H1 (cell line): ENCODE measurements around the gene CALM1. TPM values are rescaled to one million over a fixed set of nuclear protein-coding genes. Genes with fewer than 3 reads are reported as not detected.
"Not testable (repeated sequence)": the region's sequence is repeated elsewhere in the genome, so short reads cannot be mapped to it uniquely, and the experiment has no call there.

Experiments
- CTCF ChIA-PET: fragments of 300-600 bp; sonication (Branson Sonifier 250); formaldehyde crosslinking; loops from one replicate; lab custom pipeline; 2021; ENCODE audit not compliant: partially characterized antibody; lab: Charles Lee
- POLR2A ChIA-PET: fragments of 300-600 bp; sonication (Branson Sonifier 250); formaldehyde crosslinking; loops from one replicate; lab custom pipeline; 2021; ENCODE audit warnings: inconsistent platforms; ENCODE audit not compliant: partially characterized antibody; lab: Charles Lee
- DNase-seq, 2 experiments: peaks; one replicate each; pipeline versions ENCODE4 v3.0.0 to v3.0.0-alpha.2; 2010 to 2022; ENCODE audit warnings: low spot score in 2 of 2, low read depth in 1 of 2, mixed read lengths in 1 of 2
- FAIRE-seq: peaks from 2 replicates; lab custom pipeline; 2011; peaks lifted over from hg19 to GRCh38; lab: Jason Lieb, UNC
- H2AFZ ChIP-seq: 2 replicates; pipeline ENCODE4 v1.8.1; 2012; ENCODE audit warnings: low read length, inconsistent platforms
- H2AK5ac ChIP-seq: 2 replicates; pipeline ENCODE4 v1.6.1; 2013; ENCODE audit warnings: low read depth, low read length
- H2BK120ac ChIP-seq: replicated peaks from 2 replicates; pipeline ENCODE3; 2013; ENCODE audit warnings: low read depth, low read length, inconsistent platforms
- H2BK12ac ChIP-seq: 2 replicates; pipeline ENCODE4 v1.6.1; 2013; ENCODE audit warnings: low read depth, low read length
- H2BK15ac ChIP-seq: 2 replicates; pipeline ENCODE4 v1.6.1; 2013; ENCODE audit warnings: low read length
- H2BK20ac ChIP-seq: 2 replicates; pipeline ENCODE4 v1.6.1; 2013; ENCODE audit warnings: low read length
- H2BK5ac ChIP-seq: 2 replicates; pipeline ENCODE4 v1.6.1; 2013; ENCODE audit warnings: low read depth, low read length
- H3K14ac ChIP-seq: 2 replicates; pipeline ENCODE4 v1.6.1; 2013; ENCODE audit warnings: inconsistent platforms; ENCODE audit not compliant: insufficient read length
- H3K18ac ChIP-seq: 2 replicates; pipeline ENCODE4 v1.6.1; 2013; ENCODE audit warnings: low read length; ENCODE audit errors: extremely low read depth
- H3K23ac ChIP-seq: 2 replicates; pipeline ENCODE4 v1.6.1; 2013; ENCODE audit warnings: inconsistent platforms; ENCODE audit not compliant: insufficient read length
- H3K23me2 ChIP-seq: 2 replicates; pipeline ENCODE4 v1.6.1; 2013; ENCODE audit warnings: low read depth, low read length
- H3K27ac ChIP-seq: 2 replicates; pipeline ENCODE4 v1.6.1; 2011; ENCODE audit warnings: low read depth, low read length, inconsistent platforms
- H3K27me3 ChIP-seq, 4 experiments: replicated peaks in 1 of 4; 1 replicate in 1 of 4; 2 replicates in 3 of 4; pipeline versions ENCODE4 v1.6.1 to v1.8.1; 2011 to 2013; ENCODE audit warnings: low read length in 3 of 4, mild to moderate bottlenecking in 3 of 4, inconsistent platforms in 2 of 4, mixed read lengths in 2 of 4, moderate library complexity in 1 of 4; ENCODE audit not compliant: control insufficient read depth in 3 of 4, insufficient read depth in 3 of 4; ENCODE audit errors: extremely low read depth in 1 of 4
- H3K36me3 ChIP-seq, 4 experiments: 2 replicates each; pipeline versions ENCODE4 v1.6.1 to v1.8.1; 2011 to 2013; ENCODE audit warnings: mild to moderate bottlenecking in 4 of 4, low read length in 3 of 4, moderate library complexity in 2 of 4, control low read depth in 1 of 4, inconsistent platforms in 1 of 4; ENCODE audit not compliant: insufficient read depth in 4 of 4, control insufficient read depth in 2 of 4
- H3K4ac ChIP-seq: replicated peaks from 2 replicates; pipeline ENCODE3; 2013; ENCODE audit warnings: low read length, low read depth, mixed read lengths, inconsistent platforms; ENCODE audit not compliant: insufficient read length
- H3K4me1 ChIP-seq, 4 experiments: replicated peaks in 1 of 4; 1 replicate in 1 of 4; 2 replicates in 3 of 4; pipeline versions ENCODE4 v1.6.1 to v1.8.1; 2011 to 2013; ENCODE audit warnings: low read length in 3 of 4, inconsistent platforms in 2 of 4, mixed read lengths in 1 of 4; ENCODE audit not compliant: insufficient read depth in 4 of 4, control insufficient read depth in 3 of 4
- H3K4me2 ChIP-seq, 2 experiments: 2 replicates each; pipeline versions ENCODE4 v1.6.1 to v1.8.1; 2011 to 2013; ENCODE audit warnings: low read depth in 2 of 2, low read length in 2 of 2, control low read depth in 1 of 2, inconsistent platforms in 1 of 2, mild to moderate bottlenecking in 1 of 2; ENCODE audit not compliant: insufficient read depth in 1 of 2
- H3K4me3 ChIP-seq, 4 experiments: fragments of 200-600, 300-600 bp in 1 of 4; sonication (generic), shearing (Covaris generic), sonication (Bioruptor Twin) in 1 of 4; 2 replicates each; pipeline versions ENCODE4 v1.5.1 to v1.8.1; 2011 to 2016; ENCODE audit warnings: low read length in 4 of 4, low read depth in 3 of 4, control low read depth in 2 of 4, inconsistent platforms in 2 of 4, mild to moderate bottlenecking in 2 of 4, mixed read lengths in 1 of 4, moderate library complexity in 1 of 4; ENCODE audit not compliant: insufficient read depth in 2 of 4; ENCODE audit errors: extremely low read depth in 1 of 4
- H3K56ac ChIP-seq: replicated peaks from 2 replicates; pipeline ENCODE3; 2013; ENCODE audit warnings: low read depth, mild to moderate bottlenecking, mixed read lengths, low read length, inconsistent platforms; ENCODE audit not compliant: insufficient read length
- H3K79me1 ChIP-seq: 2 replicates; pipeline ENCODE4 v1.6.1; 2013; ENCODE audit warnings: low read depth, low read length, control low read depth
- H3K79me2 ChIP-seq, 2 experiments: 2 replicates each; pipeline versions ENCODE4 v1.6.1 to v1.8.1; 2012 to 2013; ENCODE audit warnings: low read length in 2 of 2, mild to moderate bottlenecking in 2 of 2, inconsistent platforms in 1 of 2; ENCODE audit not compliant: insufficient read depth in 2 of 2, control insufficient read depth in 1 of 2
- H3K9ac ChIP-seq, 4 experiments: replicated peaks in 1 of 4; 1 replicate in 1 of 4; 2 replicates in 3 of 4; pipeline versions ENCODE4 v1.6.1 to v1.8.1; 2011 to 2013; ENCODE audit warnings: low read depth in 3 of 4, low read length in 3 of 4, control low read depth in 2 of 4, mild to moderate bottlenecking in 2 of 4, moderate library complexity in 2 of 4, inconsistent platforms in 1 of 4; ENCODE audit errors: extremely low read depth in 1 of 4
- H3K9me3 ChIP-seq, 2 experiments: 2 replicates each; pipeline versions ENCODE4 v1.6.1 to v1.8.1; 2012 to 2013; ENCODE audit warnings: mild to moderate bottlenecking in 2 of 2, moderate library complexity in 2 of 2, control low read depth in 1 of 2, inconsistent platforms in 1 of 2, low read depth in 1 of 2, low read length in 1 of 2, mixed read lengths in 1 of 2; ENCODE audit not compliant: insufficient read depth in 2 of 2
- H4K20me1 ChIP-seq, 2 experiments: replicated peaks in 1 of 2; 2 replicates each; pipeline versions ENCODE3 to v1.8.1; 2011 to 2013; ENCODE audit warnings: inconsistent platforms in 2 of 2, low read length in 2 of 2, mild to moderate bottlenecking in 1 of 2; ENCODE audit not compliant: insufficient read depth in 2 of 2, control insufficient read depth in 1 of 2
- H4K5ac ChIP-seq: 2 replicates; pipeline ENCODE4 v1.6.1; 2013; ENCODE audit warnings: low read length, low read depth, mixed read lengths, inconsistent platforms; ENCODE audit not compliant: insufficient read length
- H4K8ac ChIP-seq: 2 replicates; pipeline ENCODE4 v1.8.0; 2013; ENCODE audit warnings: mild to moderate bottlenecking, moderate library complexity, low read length, inconsistent platforms; ENCODE audit not compliant: insufficient read depth; ENCODE audit errors: extremely low read depth
- H4K91ac ChIP-seq: replicated peaks from 2 replicates; pipeline ENCODE3; 2013; ENCODE audit warnings: low read length, mixed read lengths, inconsistent platforms; ENCODE audit not compliant: insufficient read length
- whole genome bisulfite sequencing, 2 experiments: shearing (Covaris generic) in 1 of 2; methylation state at CpG; one replicate each; pipeline versions ENCODE4 v1.1.6 to v1.1.7; 2013 to 2015; ENCODE audit warnings: low lambda C conversion rate in 2 of 2, mixed read lengths in 2 of 2, inconsistent platforms in 1 of 2, low coverage in 1 of 2, missing lambda C conversion rate in 1 of 2; ENCODE audit not compliant: insufficient replicate concordance in 2 of 2, insufficient coverage in 1 of 2, insufficient read length in 1 of 2; ENCODE audit errors: extremely low coverage in 1 of 2, missing lambda C conversion rate in 1 of 2; 5-methylcytosine and 5-hydroxymethylcytosine counted together
- polyA plus RNA-seq, 7 experiments: library from polyadenylated mRNA; depleted of rRNA in 3 of 7; stranded (reverse) in 5 of 7; unstranded in 2 of 7; fragments of >200 nt in 5 of 7; fragments of 200-250 nt in 2 of 7; gene quantifications; 1 replicate in 5 of 7; 2 replicates in 1 of 7; 4 replicates in 1 of 7; pipeline versions ENCODE4 v1.2.1 to v1.2.3, GENCODE V29; 2011 to 2013; ENCODE audit warnings: missing spikeins in 2 of 7, mixed read lengths in 2 of 7
- total RNA-seq: library from RNA; stranded (reverse); fragmentation: NEBNext Ultra II Directional; extraction: Animal tissue kit (Norgen Biotek cat#: 25700); gene quantifications from 2 replicates; pipeline ENCODE4 v1.2.1, GENCODE V29; 2021

Gene CALM1
- total and polyA plus RNA-seq, 2 of the 8 experiments (the other 6 are each of a cell fraction or from before 2014, with no cell fraction given): 285 to 422 TPM

- H3K36me3 ChIP-seq, H2BK120ac ChIP-seq, H2BK15ac ChIP-seq, H3K4me3 ChIP-seq, H2AFZ ChIP-seq, H3K27me3 ChIP-seq, H3K14ac ChIP-seq, H3K4me1 ChIP-seq, H3K23me2 ChIP-seq, DNase-seq, H4K91ac ChIP-seq, H3K9me3 ChIP-seq, H3K4me2 ChIP-seq, H3K79me1 ChIP-seq, H2BK5ac ChIP-seq, H3K4ac ChIP-seq, H3K9ac ChIP-seq, H4K8ac ChIP-seq, H3K27ac ChIP-seq, H3K18ac ChIP-seq, FAIRE-seq, H2BK20ac ChIP-seq, H2AK5ac ChIP-seq, H3K56ac ChIP-seq, H2BK12ac ChIP-seq, H4K5ac ChIP-seq, H3K23ac ChIP-seq: not testable (repeated sequence)
- Histone ChIP-seq H3K79me2 (peaks cover 0 to 20% of the 10 kb centered on the region in 2 experiments; a peak in 2 of 4 replicates), H4K20me1 (peaks cover 7 to 11% of the 10 kb centered on the region in 2 experiments)
- ChIA-PET CTCF (interaction anchor here (1.4 to 2.2 kb wide), 2 partner anchors 11 to 23 kb away, joined by 3 to 8 read pairs; no protein-coding TSS in a partner anchor), POLR2A (interaction anchor here (0.7 to 4.0 kb wide), 4 partner anchors 10 to 307 kb away, joined by 3 to 104 read pairs (median 4); no protein-coding TSS in a partner anchor)
- WGBS, 2 experiments: 90% methylated on average over 8 of the region's 8 CpGs; no CpG with 5 or more reads in 1 of the 2 experiments
Measured at GRCh38 chr14:90394782-90395181, 2.0 kb upstream of the CALM1 start.
